Epithelial cell of proximal tubule (primary cell): ENCODE measurements around the gene EIF3K. TPM values are rescaled to one million over a fixed set of nuclear protein-coding genes. Genes with fewer than 3 reads are reported as not detected.
A peak's percentile ranks its signal among the peaks of the same experiment; 100 is the strongest.
"Not testable (repeated sequence)": the region's sequence is repeated elsewhere in the genome, so short reads cannot be mapped to it uniquely, and the experiment has no call there.

Source experiments
- DNase-seq: peaks from one replicate; pipeline ENCODE4 v3.0.0-alpha.2; 2011; ENCODE audit warnings: low read depth
- H3K4me3 ChIP-seq: 2 replicates; pipeline ENCODE4 v1.5.1; 2011; ENCODE audit warnings: low read depth, mild to moderate bottlenecking, low read length
- total RNA-seq: library from RNA; depleted of rRNA; stranded (reverse); fragments of >200 nt; gene quantifications from 2 replicates; pipeline ENCODE4 v1.2.3, GENCODE V29; 2015
- TF ChIP-seq, protein P1 (sequence below): conservative IDR thresholded peaks from 2 replicates; pipeline ENCODE4 v1.5.1; 2012; ENCODE audit warnings: low read depth, mild to moderate bottlenecking, low read length

Gene EIF3K
- total RNA-seq, 1 donor from 2014 or later: 564 TPM

- no peak for DNase-seq
- H3K4me3 ChIP-seq: no peak overlapping the region
- TF ChIP-seq, protein P1, sequence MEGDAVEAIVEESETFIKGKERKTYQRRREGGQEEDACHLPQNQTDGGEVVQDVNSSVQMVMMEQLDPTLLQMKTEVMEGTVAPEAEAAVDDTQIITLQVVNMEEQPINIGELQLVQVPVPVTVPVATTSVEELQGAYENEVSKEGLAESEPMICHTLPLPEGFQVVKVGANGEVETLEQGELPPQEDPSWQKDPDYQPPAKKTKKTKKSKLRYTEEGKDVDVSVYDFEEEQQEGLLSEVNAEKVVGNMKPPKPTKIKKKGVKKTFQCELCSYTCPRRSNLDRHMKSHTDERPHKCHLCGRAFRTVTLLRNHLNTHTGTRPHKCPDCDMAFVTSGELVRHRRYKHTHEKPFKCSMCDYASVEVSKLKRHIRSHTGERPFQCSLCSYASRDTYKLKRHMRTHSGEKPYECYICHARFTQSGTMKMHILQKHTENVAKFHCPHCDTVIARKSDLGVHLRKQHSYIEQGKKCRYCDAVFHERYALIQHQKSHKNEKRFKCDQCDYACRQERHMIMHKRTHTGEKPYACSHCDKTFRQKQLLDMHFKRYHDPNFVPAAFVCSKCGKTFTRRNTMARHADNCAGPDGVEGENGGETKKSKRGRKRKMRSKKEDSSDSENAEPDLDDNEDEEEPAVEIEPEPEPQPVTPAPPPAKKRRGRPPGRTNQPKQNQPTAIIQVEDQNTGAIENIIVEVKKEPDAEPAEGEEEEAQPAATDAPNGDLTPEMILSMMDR: no peak
Observed at GRCh38 chr19:38583985-38584305, 35.0 kb upstream of the EIF3K start.

- TF ChIP-seq, protein P1: no peak
- no peak for DNase-seq
- H3K4me3 ChIP-seq: no peak overlapping the region
Observed at GRCh38 chr19:38587562-38587961, 31.4 kb upstream of the EIF3K start.

- no peak for DNase-seq
- no peak overlapping the region for H3K4me3 ChIP-seq
- TF ChIP-seq, protein P1: no peak
Observed at GRCh38 chr19:38588041-38588440, 30.9 kb upstream of the EIF3K start.

GRCh38 chr19:38592940-38593339 lies 26.0 kb upstream of the EIF3K start:
- H3K4me3 ChIP-seq: no peak overlapping the region
- DNase-seq: no peak
- TF ChIP-seq, protein P1: peak; percentile 4

GRCh38 chr19:38596057-38596981 lies 22.7 kb upstream of the EIF3K start:
- TF ChIP-seq, protein P1: no peak
- DNase-seq: no peak
- peak overlapping the region; percentile 14 for H3K4me3 ChIP-seq

DNA sequence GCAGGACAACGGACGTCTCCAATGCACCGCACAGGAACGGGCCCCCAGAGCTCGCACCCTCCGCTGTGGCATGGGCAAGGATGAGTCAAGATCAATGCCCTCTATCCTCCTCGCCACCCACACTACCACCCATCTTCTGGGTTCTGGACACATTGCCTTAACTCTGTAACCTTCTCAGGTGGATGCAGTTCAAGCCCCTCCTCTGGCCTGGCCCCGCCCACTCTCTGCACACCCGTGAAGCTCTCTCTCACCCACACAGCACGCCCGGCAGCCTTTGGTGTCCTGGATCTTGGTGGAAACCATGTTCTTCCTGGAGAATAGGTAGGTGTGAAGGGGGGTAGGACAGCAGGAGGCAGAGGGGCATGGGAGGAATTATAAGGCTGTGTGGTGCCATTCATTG lies 21.9 kb upstream of the EIF3K start:
- no peak for DNase-seq
- H3K4me3 ChIP-seq: no peak overlapping the region
- TF ChIP-seq, protein P1: no peak

GRCh38 chr19:38599722-38600121 lies 19.3 kb upstream of the EIF3K start:
- no peak for DNase-seq
- no peak overlapping the region for H3K4me3 ChIP-seq
- TF ChIP-seq, protein P1: no peak

DNA sequence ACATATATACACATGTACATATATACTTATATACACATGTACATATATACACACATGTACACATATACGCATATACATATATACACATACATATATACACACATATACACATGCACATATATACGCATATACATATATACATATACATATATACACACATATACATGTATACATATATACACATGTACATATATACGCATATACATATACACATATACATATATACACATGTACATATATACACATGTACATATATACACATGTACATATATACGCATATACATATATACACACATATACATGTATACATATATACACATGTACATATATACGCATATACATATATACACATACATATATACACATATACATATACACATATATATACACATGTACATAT lies 16.1 kb upstream of the EIF3K start:
- H3K4me3 ChIP-seq, DNase-seq: not testable (repeated sequence)
